GM12864 (cell line): ENCODE results near the gene PPM1H.

Source experiments
- DNase-seq: peaks from one replicate; pipeline ENCODE4 v3.0.0-alpha.2; 2011; ENCODE audit warnings: low read depth
- H3K4me3 ChIP-seq: 2 replicates; pipeline ENCODE4 v1.5.1; 2011; ENCODE audit warnings: mild to moderate bottlenecking, low read depth, low read length, control low read depth
- CTCF ChIP-seq: IDR thresholded peaks from 2 replicates; pipeline ENCODE4 v1.5.1; 2011; ENCODE audit warnings: low read depth, mild to moderate bottlenecking, moderate library complexity, low read length, control low read depth, inconsistent platforms; ENCODE audit errors: missing control alignments

PPM1H gene

DNA sequence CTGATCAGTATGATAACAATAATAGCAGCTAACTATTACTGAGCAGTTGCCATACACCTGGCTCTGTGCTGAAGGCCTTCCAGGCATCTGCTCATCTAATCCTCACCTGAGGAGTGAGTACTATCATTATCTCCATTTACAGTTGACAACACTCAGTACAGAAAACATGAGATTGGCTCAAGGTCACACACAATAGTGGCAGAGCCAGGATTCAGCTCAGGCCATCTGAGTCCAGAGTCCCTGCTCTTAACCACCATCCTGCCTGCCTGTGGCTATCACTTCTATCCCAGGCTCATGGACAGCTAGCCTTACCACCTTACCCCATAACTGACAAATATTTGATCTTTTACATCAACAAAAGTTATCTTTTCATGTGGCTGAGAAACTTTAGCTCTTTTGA lies 155.5 kb downstream of the PPM1H start:
- no peak for TF ChIP-seq CTCF
- no peak for DNase-seq
- no peak overlapping the region for H3K4me3 ChIP-seq

DNA sequence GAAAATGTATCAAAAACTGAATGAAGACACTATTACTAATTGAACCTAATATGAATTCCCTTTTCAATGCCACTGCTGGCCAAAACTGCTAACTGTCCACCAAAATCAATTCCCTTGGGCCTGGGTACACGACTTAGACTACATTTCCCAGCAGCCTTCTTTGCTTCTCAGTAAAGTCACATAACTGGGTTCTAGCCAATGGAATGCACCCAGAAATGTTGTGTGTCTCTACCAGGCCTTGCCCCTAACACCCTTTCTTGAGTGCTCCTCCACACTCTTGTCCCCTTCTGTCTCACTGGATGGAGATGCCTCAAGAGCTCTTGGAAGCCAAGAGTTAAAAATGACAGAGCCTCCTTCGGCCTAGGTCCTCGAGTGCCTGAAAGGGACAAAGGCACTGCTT lies 156.8 kb downstream of the PPM1H start:
- DNase-seq = no peak
- TF ChIP-seq CTCF = no peak

DNA sequence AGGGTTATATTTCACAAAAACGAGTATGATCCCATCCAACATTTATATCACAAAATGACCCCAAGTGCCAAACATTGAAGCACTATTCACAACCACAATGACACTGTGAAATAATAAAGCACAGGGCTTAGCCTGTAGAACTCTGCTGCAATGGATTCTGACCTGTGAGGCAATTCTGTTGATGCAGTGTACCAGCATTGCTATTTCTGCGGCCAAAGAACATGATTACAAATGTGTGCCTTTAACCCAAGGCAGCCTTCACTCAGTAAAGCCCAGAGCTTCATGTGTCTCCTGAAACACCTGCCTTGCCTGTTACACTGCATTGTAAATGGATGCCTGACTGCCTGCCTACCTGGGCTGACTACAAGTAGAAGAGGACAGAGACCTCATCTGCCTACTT lies 158.0 kb downstream of the PPM1H start:
- no peak overlapping the region for H3K4me3 ChIP-seq
- DNase-seq = no peak
- TF ChIP-seq CTCF = no peak

More for the DNA sequence above, 156.8 kb downstream of the PPM1H start:
- no peak overlapping the region for H3K4me3 ChIP-seq

DNA sequence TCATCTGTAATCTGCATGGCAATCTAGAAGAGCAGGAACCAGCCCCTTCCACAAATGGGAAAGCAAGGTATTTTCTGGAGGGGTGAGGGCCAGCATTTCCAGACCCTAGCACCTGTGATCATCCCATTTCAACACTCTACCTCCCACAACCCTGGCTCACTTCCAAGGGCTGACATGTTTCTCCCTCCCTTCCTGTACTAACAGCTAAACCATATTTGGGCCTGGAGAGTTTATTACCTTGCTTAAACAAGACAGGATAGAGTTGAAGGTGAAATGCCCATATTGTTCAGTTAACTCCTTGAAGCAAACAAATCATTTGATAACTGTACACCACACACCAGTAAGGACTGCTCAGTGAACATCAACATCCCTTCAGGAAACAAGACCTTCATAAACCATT lies 158.4 kb downstream of the PPM1H start:
- DNase-seq = no peak
- no peak overlapping the region for H3K4me3 ChIP-seq
- TF ChIP-seq CTCF = no peak

DNA sequence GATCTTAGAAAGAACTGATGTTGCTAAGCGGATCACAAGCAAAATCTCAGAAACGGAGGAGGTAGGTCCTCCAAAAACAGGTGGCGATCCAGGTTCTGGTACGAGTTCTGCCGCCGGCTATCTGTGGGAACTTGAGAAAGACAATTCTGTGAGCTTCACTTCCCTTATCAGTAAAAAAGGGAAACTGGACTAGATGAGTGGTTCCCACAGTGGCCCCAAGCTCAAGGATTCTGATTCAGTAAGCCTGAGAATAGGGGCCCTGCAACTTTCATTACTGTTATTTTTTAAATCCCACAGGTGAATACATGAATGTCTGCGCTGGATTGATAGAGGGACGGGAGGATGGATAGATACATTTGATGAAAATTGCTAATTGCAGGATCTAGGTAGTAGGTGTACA lies 160.2 kb downstream of the PPM1H start:
- no peak for TF ChIP-seq CTCF
- DNase-seq = no peak
- H3K4me3 ChIP-seq = no peak overlapping the region

- no peak for DNase-seq
- H3K4me3 ChIP-seq = no peak overlapping the region
- TF ChIP-seq CTCF = no peak
Observed at GRCh38 chr12:62772416-62772955, 162.5 kb downstream of the PPM1H start.

DNA sequence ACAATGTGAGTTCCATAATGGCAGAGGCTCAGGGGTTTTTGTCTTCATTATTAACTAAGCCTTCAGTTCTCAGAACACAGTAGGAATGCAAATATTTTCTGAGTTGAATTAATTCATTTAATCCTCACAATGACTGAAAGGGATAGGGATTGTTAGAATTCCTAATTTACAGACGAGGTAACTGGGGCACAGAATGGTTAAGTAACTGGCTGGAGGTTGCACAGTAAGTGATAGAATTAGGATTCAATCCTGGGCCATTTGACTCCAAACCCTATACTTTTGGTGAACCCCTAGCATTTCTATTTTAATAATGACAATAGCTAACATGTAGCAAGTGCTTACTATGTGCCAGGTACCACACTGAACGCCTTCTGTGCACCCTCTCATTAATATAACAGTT lies 163.1 kb downstream of the PPM1H start:
- no peak for TF ChIP-seq CTCF
- H3K4me3 ChIP-seq = no peak overlapping the region
- DNase-seq = no peak
